ENCODE results near the gene ATP8A2.

DNA sequence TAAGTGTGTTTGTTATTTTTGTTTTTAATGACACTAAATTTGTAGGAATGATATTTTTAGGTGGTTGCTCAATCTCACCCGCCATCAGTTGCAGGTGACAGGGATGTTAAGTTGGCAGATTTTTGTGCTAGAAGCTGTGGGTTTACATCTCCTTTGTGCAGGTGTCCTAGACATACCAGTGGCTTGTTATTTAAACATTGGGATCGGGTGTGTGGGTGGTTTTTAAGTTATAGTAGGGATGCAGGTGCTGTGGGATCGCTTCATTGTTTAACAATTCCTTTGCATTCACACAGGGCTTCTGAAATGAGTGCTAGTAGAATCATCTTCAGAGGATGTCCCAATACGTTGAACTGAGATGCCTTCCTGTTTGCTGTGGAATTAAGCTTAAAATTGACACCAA is 580.1 kb downstream of the ATP8A2 start:
- TF ChIP-seq FOXP2 (optimal IDR thresholded peaks at IDR 0.05; ENCODE audit: control extremely low read depth, extremely low read length, insufficient read depth) (no peak), EZH2 (IDR thresholded peaks at IDR 0.05) (no peak)
